ENCODE results near the gene SLC27A2.

Gene SLC27A2

GRCh38 chr15:50244959-50245624 lies 63.1 kb downstream of the SLC27A2 start:
- DNase-seq: no peak

GRCh38 chr15:50246631-50247030 lies 64.6 kb downstream of the SLC27A2 start:
- DNase-seq: no peak

GRCh38 chr15:50247819-50248655 lies 66.0 kb downstream of the SLC27A2 start:
- peak; percentile 50 for DNase-seq

- DNase-seq: no peak
Observed at GRCh38 chr15:50248994-50249582, 67.1 kb downstream of the SLC27A2 start.

- DNase-seq: no peak
Observed at GRCh38 chr15:50249704-50250103, 67.7 kb downstream of the SLC27A2 start.

GRCh38 chr15:50250760-50251394 lies 68.9 kb downstream of the SLC27A2 start:
- no peak for DNase-seq

GRCh38 chr15:50251638-50252182 lies 69.7 kb downstream of the SLC27A2 start:
- no peak for DNase-seq

GRCh38 chr15:50252556-50252955 lies 70.6 kb downstream of the SLC27A2 start:
- DNase-seq: no peak

GRCh38 chr15:50256188-50257041 lies 74.4 kb downstream of the SLC27A2 start:
- no peak for DNase-seq

GRCh38 chr15:50257332-50257731 lies 75.3 kb downstream of the SLC27A2 start:
- DNase-seq: no peak

GRCh38 chr15:50257924-50258323 lies 75.9 kb downstream of the SLC27A2 start:
- DNase-seq: no peak

- no peak for DNase-seq
Observed at GRCh38 chr15:50259276-50259675, 77.3 kb downstream of the SLC27A2 start.

GRCh38 chr15:50260969-50261496 lies 79.0 kb downstream of the SLC27A2 start:
- DNase-seq: no peak

GRCh38 chr15:50261981-50262380 lies 80.0 kb downstream of the SLC27A2 start:
- DNase-seq: no peak

GRCh38 chr15:50262533-50262932 lies 80.5 kb downstream of the SLC27A2 start:
- DNase-seq: peak; percentile 23

GRCh38 chr15:50265620-50266019 lies 83.6 kb downstream of the SLC27A2 start, which contains the start of gene HDC:
HDC (minus strand) TSS chr15:50265726; CDS start chr15:50265623, 103 bp downstream.
- no peak for DNase-seq

GRCh38 chr15:50267577-50267976 lies 85.6 kb downstream of the SLC27A2 start:
- no peak for DNase-seq

GRCh38 chr15:50275091-50275490 lies 93.1 kb downstream of the SLC27A2 start:
- no peak for DNase-seq

- no peak for DNase-seq
Observed at GRCh38 chr15:50275908-50276307, 93.9 kb downstream of the SLC27A2 start.

GRCh38 chr15:50277370-50277769 lies 95.4 kb downstream of the SLC27A2 start:
- no peak for DNase-seq

- DNase-seq: no peak
Observed at GRCh38 chr15:50278496-50278895, 96.5 kb downstream of the SLC27A2 start.

- no peak for DNase-seq
Observed at GRCh38 chr15:50280271-50280670, 98.3 kb downstream of the SLC27A2 start.
